Right atrium auricular region (tissue), 2 donors: ENCODE measurements around the gene GSTM5. TPM values are rescaled to one million over a fixed set of nuclear protein-coding genes. Genes with fewer than 3 reads are reported as not detected.
"Not testable (repeated sequence)": the region's sequence is repeated elsewhere in the genome, so short reads cannot be mapped to it uniquely, and the experiment has no call there.

ENCODE experiments used
- DNase-seq: peaks from one replicate; pipeline ENCODE4 v3.0.0-alpha.2; 2019; ENCODE audit warnings: low spot score
- H3K27ac ChIP-seq, 2 donors: fragments of 200-600 bp; sonication (generic); 1 replicate in 1 of 2; 2 replicates in 1 of 2; pipeline ENCODE4 v1.5.1; 2016 to 2019
- H3K27me3 ChIP-seq, 2 donors: fragments of 200-600 bp; sonication (generic); one replicate each; pipeline versions ENCODE4 v1.5.1 to v1.6.0; 2017 to 2019
- H3K36me3 ChIP-seq: fragments of 200-600 bp; sonication (generic); one replicate; pipeline ENCODE4 v1.5.1; 2016
- H3K4me1 ChIP-seq, 2 donors: fragments of 200-600 bp; sonication (generic); one replicate each; pipeline versions ENCODE4 v1.5.1 to v1.6.0; 2017 to 2019
- H3K4me3 ChIP-seq, 2 donors: fragments of 200-600 bp; sonication (generic); 1 replicate in 1 of 2; 2 replicates in 1 of 2; pipeline ENCODE4 v1.5.1; 2017 to 2019; ENCODE audit warnings: mild to moderate bottlenecking in 1 of 2, moderate library complexity in 1 of 2
- H3K9me3 ChIP-seq, 2 donors: fragments of 200-600 bp; sonication (generic); one replicate each; pipeline ENCODE4 v1.5.1; 2019
- total RNA-seq, 2 donors: library from RNA; depleted of rRNA; stranded (reverse); fragments of >200 nt; gene quantifications; one replicate each; pipeline ENCODE4 v1.1.0, GENCODE V29; 2016
- TF ChIP-seq, protein P1 (sequence below), 2 donors: fragments of 200-600 bp; sonication (generic); IDR thresholded peaks; one replicate each; pipeline ENCODE4 v1.5.1; 2019; ENCODE audit warnings: antibody characterized with exemption in 2 of 2

Gene GSTM5
- total RNA-seq, 2 donors from 2014 or later = 2.8 to 3.6 TPM

- Histone ChIP-seq H3K9me3 (no peaks in the 10 kb centered on the region), H3K36me3 (no peaks in the 10 kb centered on the region), H3K4me1 (peaks cover 0 to 16% of the 10 kb centered on the region in 2 donors), H3K27ac (no peak overlapping the region), H3K4me3 (no peak overlapping the region), H3K27me3 (no peaks in the 10 kb centered on the region)
- DNase-seq = no peak
- TF ChIP-seq, protein P1, sequence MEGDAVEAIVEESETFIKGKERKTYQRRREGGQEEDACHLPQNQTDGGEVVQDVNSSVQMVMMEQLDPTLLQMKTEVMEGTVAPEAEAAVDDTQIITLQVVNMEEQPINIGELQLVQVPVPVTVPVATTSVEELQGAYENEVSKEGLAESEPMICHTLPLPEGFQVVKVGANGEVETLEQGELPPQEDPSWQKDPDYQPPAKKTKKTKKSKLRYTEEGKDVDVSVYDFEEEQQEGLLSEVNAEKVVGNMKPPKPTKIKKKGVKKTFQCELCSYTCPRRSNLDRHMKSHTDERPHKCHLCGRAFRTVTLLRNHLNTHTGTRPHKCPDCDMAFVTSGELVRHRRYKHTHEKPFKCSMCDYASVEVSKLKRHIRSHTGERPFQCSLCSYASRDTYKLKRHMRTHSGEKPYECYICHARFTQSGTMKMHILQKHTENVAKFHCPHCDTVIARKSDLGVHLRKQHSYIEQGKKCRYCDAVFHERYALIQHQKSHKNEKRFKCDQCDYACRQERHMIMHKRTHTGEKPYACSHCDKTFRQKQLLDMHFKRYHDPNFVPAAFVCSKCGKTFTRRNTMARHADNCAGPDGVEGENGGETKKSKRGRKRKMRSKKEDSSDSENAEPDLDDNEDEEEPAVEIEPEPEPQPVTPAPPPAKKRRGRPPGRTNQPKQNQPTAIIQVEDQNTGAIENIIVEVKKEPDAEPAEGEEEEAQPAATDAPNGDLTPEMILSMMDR (IDR thresholded peaks at IDR 0.05) = no peak
These were observed 51.0 kb downstream of the GSTM5 start for GRCh38 chr1:109762821-109763645.

- Histone ChIP-seq H3K27ac (no peak within 1 kb of the TSS), H3K4me1 (peaks cover 0 to 16% of the 10 kb centered on the region in 2 donors), H3K9me3 (no peaks in the 10 kb centered on the region), H3K27me3 (no peaks in the 10 kb centered on the region), H3K36me3 (no peaks in the 10 kb centered on the region), H3K4me3 (no peak within 1 kb of the TSS)
- TF ChIP-seq, protein P1 (IDR thresholded peaks at IDR 0.05) = no peak
- DNase-seq = no peak
These were observed 51.8 kb downstream of the GSTM5 start, which contains the start of gene EPS8L3 for GRCh38 chr1:109763646-109764415. Gene EPS8L3, minus strand, starts transcription at chr1:109763923. Its CDS starts 2,174 bp downstream, at chr1:109761749.

DNA sequence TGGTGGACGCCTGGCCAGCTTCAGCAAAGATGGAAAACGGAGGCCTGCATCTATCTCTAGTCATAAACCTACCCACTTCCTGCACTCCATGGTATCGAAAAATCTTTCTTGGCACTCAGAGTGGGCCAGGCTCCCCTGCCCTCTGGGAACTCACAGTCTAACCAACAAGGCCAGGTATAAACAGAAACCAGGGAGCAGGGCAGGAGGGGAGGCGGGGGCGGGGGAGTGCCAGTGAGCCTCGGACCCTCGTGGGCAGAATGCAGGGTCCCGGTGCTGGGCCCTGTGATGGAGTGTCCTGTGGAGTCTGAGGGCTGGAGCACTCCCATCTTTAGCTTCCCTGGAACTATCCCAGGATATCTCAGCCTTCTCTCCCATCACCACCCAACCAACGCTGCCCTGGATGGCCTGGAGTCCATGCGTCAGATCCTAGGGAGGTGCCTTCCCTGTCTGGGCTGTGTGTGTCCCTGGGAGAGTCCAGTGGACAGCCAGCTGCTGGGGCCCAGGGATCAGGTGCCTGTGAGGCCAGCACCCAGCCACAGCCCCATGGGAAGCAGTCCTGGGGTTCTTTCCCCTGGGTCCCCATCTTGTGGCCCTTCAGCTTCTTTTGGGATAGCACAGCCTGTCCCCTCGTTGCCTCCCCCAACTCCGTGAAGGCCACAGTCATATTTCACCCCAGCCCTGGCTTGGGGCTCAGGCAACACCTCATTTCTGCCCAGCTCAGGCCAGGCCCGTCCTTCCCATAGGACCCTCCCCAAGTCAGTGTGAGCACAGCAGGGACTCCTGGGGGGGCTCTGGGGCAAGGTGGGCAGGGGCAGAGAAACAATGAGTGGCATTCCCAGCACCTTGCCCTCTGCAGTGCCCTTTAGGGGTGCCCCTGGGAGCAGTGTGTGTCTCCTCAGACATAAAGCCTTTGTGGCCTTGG is 52.8 kb downstream of the GSTM5 start:
- Histone ChIP-seq H3K9me3 (no peaks in the 10 kb centered on the region), H3K4me1 (peaks cover 0 to 16% of the 10 kb centered on the region in 2 donors), H3K4me3 (no peak overlapping the region), H3K27ac (no peak overlapping the region), H3K27me3 (no peaks in the 10 kb centered on the region), H3K36me3 (no peaks in the 10 kb centered on the region)
- no peak for DNase-seq
- TF ChIP-seq, protein P1 (IDR thresholded peaks at IDR 0.05) = no peak

DNA sequence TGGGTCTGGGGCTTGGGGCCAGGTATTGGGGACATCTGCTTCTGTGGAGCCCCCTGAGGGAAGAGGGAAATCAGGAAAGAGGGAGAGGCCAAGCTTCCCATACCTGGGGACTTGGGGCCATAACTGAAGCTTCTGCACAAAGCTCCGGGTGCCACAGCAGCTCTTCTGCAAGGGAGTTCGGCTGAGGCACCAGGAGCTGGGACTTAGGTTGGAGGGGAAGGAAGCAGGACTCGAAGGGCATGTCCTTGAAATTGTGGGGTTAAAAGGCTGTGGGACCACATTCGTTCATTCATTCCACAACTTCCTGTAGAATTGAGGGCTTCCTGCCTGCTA is 53.4 kb downstream of the GSTM5 start:
- no peaks in the 10 kb centered on the region for H3K27me3 ChIP-seq
- no peak overlapping the region for H3K4me3 ChIP-seq
- no peak for DNase-seq
- no peaks in the 10 kb centered on the region for H3K9me3 ChIP-seq
- H3K4me1 ChIP-seq = peaks cover 0 to 16% of the 10 kb centered on the region in 2 donors
- no peak overlapping the region for H3K27ac ChIP-seq
- TF ChIP-seq, protein P1 (IDR thresholded peaks at IDR 0.05) = no peak
- H3K36me3 ChIP-seq = no peaks in the 10 kb centered on the region

GRCh38 chr1:109765896-109766615 is 54.0 kb downstream of the GSTM5 start:
- Histone ChIP-seq H3K4me3 (no peak overlapping the region), H3K27me3 (no peaks in the 10 kb centered on the region), H3K27ac (no peak overlapping the region), H3K36me3 (no peaks in the 10 kb centered on the region), H3K9me3 (no peaks in the 10 kb centered on the region), H3K4me1 (peaks cover 0 to 16% of the 10 kb centered on the region in 2 donors)
- no peak for DNase-seq
- TF ChIP-seq, protein P1 (IDR thresholded peaks at IDR 0.05) = no peak

GRCh38 chr1:109766991-109767636 is 55.1 kb downstream of the GSTM5 start:
- H3K9me3 ChIP-seq, H3K4me3 ChIP-seq, H3K36me3 ChIP-seq, H3K27me3 ChIP-seq, DNase-seq: not testable (repeated sequence)
- peaks cover 0 to 16% of the 10 kb centered on the region in 2 donors for H3K4me1 ChIP-seq
- H3K27ac ChIP-seq = peak overlapping the region; percentile 31 to 61
